Keratinocyte (primary cell): ENCODE data around the gene FGF12.

Experiments used
- CTCF ChIP-seq, 3 experiments: IDR thresholded peaks in 1 of 3; conservative IDR thresholded peaks in 1 of 3; optimal IDR thresholded peaks in 1 of 3; 2 replicates in 2 of 3; 3 replicates in 1 of 3; pipeline versions ENCODE3 to v1.5.1; 2011; ENCODE audit warnings: low read length in 3 of 3, mild to moderate bottlenecking in 3 of 3, moderate library complexity in 2 of 3, control low read depth in 1 of 3, inconsistent platforms in 1 of 3; ENCODE audit not compliant: insufficient read depth in 2 of 3; ENCODE audit errors: extremely low read depth in 1 of 3
- EZH2 ChIP-seq: IDR thresholded peaks from one replicate; pipeline ENCODE4 v1.6.1; 2012; ENCODE audit warnings: inconsistent platforms, mild to moderate bottlenecking, low read length, moderate library complexity

DNA sequence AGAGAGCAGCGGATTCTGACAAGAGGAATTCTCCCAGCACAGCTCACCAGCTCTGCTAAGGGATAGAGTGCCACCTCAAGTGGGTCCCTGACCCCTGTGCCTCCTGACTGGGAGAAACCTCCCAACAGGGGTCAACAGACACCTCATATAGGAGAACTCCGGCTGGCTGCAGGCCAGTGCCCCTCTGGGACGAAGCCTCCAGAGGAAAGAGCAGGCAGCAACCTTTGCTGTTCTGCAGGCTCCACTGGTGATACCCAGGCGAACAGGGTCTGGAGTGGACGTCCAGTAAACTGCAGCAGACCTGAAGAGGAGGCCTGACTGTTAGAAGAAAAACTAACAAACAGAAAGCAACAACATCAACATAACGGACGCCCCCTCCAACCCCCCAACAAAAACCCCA is 31.3 kb upstream of the FGF12 start:
- no peak for TF ChIP-seq CTCF (optimal IDR thresholded peaks at IDR 0.05 in 1 of 3, IDR thresholded peaks at IDR 0.05 in 1 of 3, conservative IDR thresholded peaks at IDR 0.05 in 1 of 3; ENCODE audit: extremely low read depth in 1 of 3, insufficient read depth in 2 of 3, low read length in 3 of 3)
- no peak for TF ChIP-seq EZH2
